GM18505 (cell line): ENCODE results near the gene GYG1.

Source experiments
- ATAC-seq: cut with Tn5 transposase; IDR thresholded peaks from one replicate; pipeline ENCODE4 v1.9.1; 2021; ENCODE audit not compliant: unreplicated experiment
- POLR2A ChIP-seq: IDR thresholded peaks from 4 replicates; pipeline ENCODE4 v1.6.1; 2011; ENCODE audit warnings: borderline replicate concordance; ENCODE audit not compliant: insufficient read depth, insufficient read length; ENCODE audit errors: extremely low read depth

The GYG1 gene

GRCh38 chr3:149055575-149055974 lies 64.2 kb downstream of the GYG1 start:
- no peak for TF ChIP-seq POLR2A
- ATAC-seq = no peak

DNA sequence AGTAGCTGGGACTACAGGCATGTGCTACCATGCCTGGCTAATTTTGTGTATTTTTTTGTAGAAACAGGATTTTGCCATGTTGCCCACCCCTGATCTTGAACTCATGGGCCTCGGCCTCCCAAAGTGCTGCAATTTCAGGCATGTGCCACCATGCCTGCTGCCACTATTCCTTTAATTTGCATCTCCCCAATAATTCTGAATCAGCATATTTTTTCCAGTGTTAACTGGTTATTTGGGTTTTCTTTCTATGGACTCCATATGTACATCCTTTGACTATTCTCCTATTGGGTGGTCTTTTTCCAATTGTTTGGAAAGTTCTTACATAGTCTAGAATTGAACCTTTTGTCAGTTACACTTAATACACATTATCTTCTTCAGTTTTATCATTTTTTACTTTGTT lies 66.9 kb downstream of the GYG1 start:
- TF ChIP-seq POLR2A = no peak
- no peak for ATAC-seq

- ATAC-seq = no peak
- no peak for TF ChIP-seq POLR2A
Observed at GRCh38 chr3:149058602-149059001, 67.3 kb downstream of the GYG1 start.

DNA sequence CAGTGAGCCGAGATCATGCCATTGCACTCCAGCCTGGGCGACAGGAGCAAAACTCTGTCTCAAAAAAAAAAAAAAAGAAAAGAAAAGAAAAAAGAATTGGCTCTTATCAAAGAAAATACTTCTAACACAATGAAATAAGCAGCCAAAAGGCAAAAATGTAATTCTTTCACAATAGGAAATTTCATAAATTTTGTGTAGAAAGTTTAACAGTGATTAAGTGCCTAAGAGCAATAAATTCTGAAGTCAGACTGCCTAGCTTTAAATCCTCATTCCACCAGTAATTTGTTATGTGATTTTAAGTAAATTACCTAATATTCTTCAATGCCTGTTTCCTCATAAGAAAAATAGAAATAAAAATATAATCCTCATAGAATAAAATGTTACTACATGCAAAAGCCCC lies 70.4 kb downstream of the GYG1 start:
- no peak for TF ChIP-seq POLR2A

GRCh38 chr3:149067883-149068282 lies 76.5 kb downstream of the GYG1 start:
- no peak for ATAC-seq
- TF ChIP-seq POLR2A = no peak

More for the DNA sequence above, 70.4 kb downstream of the GYG1 start:
- no peak for ATAC-seq
